ENCODE data around the gene SRD5A2.

DNA sequence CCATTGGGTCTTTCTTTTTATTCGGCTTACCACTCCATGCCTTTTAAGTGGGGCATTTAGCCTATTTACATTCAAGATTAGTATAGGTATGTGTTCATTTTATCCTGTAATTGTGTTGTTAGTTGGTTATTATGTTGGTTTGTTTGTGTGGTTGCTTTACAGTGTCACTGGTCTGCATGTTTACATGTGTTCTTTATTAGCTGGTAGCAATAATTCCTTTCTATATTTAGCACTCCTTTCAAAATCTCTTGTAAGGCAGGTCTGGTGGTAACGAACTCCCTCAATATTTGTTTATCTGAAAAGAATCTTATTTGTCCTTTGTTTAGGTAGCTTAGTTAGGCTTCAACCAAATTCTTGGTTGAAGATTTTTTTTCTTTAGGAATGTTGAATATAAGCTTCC, 97.5 kb downstream of the SRD5A2 start:
- no peak for TF ChIP-seq CTCF (IDR thresholded peaks at IDR 0.05)
- no peak for TF ChIP-seq POLR2AphosphoS5 (IDR thresholded peaks at IDR 0.05)

Measured in breast epithelium (tissue), 3 donors.